ENCODE results near the gene TEX19.

DNA sequence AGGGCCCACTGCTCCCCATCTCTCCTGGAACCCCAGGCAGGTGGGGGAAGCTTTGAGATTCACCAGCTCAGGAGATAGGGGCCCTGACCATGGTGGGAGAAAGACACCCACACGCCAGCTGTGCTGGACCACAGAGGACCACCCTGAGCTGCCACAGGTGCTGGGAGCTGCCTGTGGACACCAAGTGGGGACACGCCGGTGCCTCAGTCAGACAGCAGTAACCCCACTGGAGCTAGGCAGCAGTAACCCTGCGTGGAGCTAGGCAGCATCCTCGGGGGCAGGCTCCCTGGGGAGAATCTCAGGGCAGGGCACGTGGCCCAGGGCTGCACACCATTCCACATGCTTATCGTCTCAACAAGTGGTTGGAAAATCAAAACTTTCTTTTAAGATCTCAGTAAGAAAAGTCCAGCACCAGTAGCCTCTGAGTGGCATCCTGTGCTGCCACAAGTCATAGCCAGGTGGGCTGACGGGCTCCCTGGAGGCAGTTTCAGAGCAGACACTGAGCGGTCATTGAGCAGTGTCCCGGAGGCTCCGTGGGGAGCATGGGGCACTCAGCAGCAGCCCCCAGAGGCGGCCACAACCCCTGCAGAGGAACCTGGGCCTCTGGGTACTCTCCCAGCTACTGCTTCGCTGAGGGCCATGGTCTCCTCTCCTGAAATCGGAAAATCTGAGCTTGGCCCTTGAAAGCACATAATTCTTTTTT, 51.1 kb downstream of the TEX19 start:
- TF ChIP-seq LEF1 (IDR thresholded peaks at IDR 0.05; ENCODE audit: borderline replicate concordance), result no peak
- no peak for TF ChIP-seq BHLHE40 (IDR thresholded peaks at IDR 0.05; ENCODE audit: borderline replicate concordance)
- no peak for TF ChIP-seq FOXM1 (IDR thresholded peaks at IDR 0.05; ENCODE audit: borderline replicate concordance)
- no peak for TF ChIP-seq FOXA1 (IDR thresholded peaks at IDR 0.05)
- TF ChIP-seq SUZ12 (IDR thresholded peaks at IDR 0.05), result no peak
- no peak for TF ChIP-seq FOXK2 (IDR thresholded peaks at IDR 0.05)
- no peak for TF ChIP-seq ELF4 (IDR thresholded peaks at IDR 0.05)
- TF ChIP-seq SP1 (IDR thresholded peaks at IDR 0.05), result no peak

Measured in HEK293T (cell line).